IMR-90 (cell line): Measurements from ENCODE around the gene SMIM43. TPM values are rescaled to one million over a fixed set of nuclear protein-coding genes. Genes with fewer than 3 reads are reported as not detected.
A peak's percentile ranks its signal among the peaks of the same experiment; 100 is the strongest.

Experiments
- ATAC-seq: fragments of 200-7000 bp; cut with Tn5 transposase; 2 replicates; pipeline ENCODE4 v1.9.1; 2020; ENCODE audit warnings: low read depth, mild to moderate bottlenecking, moderate library complexity
- BruUV-seq: library from RNA; stranded (reverse); fragments of 400-500 nt; replicated peaks from 2 replicates; lab custom pipeline; 2021; lab: Mats Ljungman, UMichigan
- CTCF ChIA-PET: fragments of 300-600 bp; formaldehyde crosslinking; extraction: SDS; loops from one replicate; lab custom pipeline; 2021; ENCODE audit warnings: antibody characterized with exemption; lab: Yijun Ruan, JAX
- POLR2A ChIA-PET: fragments of 300-600 bp; sonication (Branson Sonifier 250); formaldehyde crosslinking; loops from one replicate; lab custom pipeline; 2022; ENCODE audit warnings: antibody characterized with exemption; ENCODE audit not compliant: unreplicated experiment; lab: Charles Lee
- DNase-seq: peaks from one replicate; pipeline ENCODE4 v3.0.0; 2013
- H2AFZ ChIP-seq: replicated peaks from 2 replicates; pipeline ENCODE3; 2013; ENCODE audit warnings: low read length, mild to moderate bottlenecking; ENCODE audit not compliant: poor library complexity
- H2AK5ac ChIP-seq: 2 replicates; pipeline ENCODE4 v1.6.1; 2013; ENCODE audit warnings: low read depth, low read length, inconsistent platforms
- H2AK9ac ChIP-seq: replicated peaks from 2 replicates; pipeline ENCODE3; 2013; ENCODE audit warnings: mild to moderate bottlenecking, low read depth, low read length, moderate library complexity; ENCODE audit not compliant: poor library complexity
- H2BK120ac ChIP-seq: 2 replicates; pipeline ENCODE4 v1.6.1; 2013; ENCODE audit warnings: low read depth, low read length, inconsistent platforms
- H2BK15ac ChIP-seq: 3 replicates; pipeline ENCODE4 v1.6.1; 2013; ENCODE audit warnings: low read depth, low read length, inconsistent platforms
- H2BK20ac ChIP-seq: 2 replicates; pipeline ENCODE4 v1.6.1; 2013; ENCODE audit warnings: low read depth, mild to moderate bottlenecking, inconsistent platforms, low read length, moderate library complexity
- H2BK5ac ChIP-seq: 2 replicates; pipeline ENCODE4 v1.6.1; 2013; ENCODE audit warnings: mild to moderate bottlenecking, low read depth, low read length, inconsistent platforms; ENCODE audit not compliant: poor library complexity, severe bottlenecking
- H3K14ac ChIP-seq: replicated peaks from 2 replicates; pipeline ENCODE4 v1.6.1; 2013; ENCODE audit warnings: low read depth, low read length, inconsistent platforms
- H3K18ac ChIP-seq: 2 replicates; pipeline ENCODE4 v1.6.1; 2013; ENCODE audit warnings: low read depth, low read length, control low read depth
- H3K23ac ChIP-seq: 2 replicates; pipeline ENCODE4 v1.6.1; 2013; ENCODE audit warnings: low read depth, low read length, inconsistent platforms
- H3K27ac ChIP-seq: 2 replicates; pipeline ENCODE4 v1.5.1; 2013; ENCODE audit warnings: mild to moderate bottlenecking, control low read depth, low read length; ENCODE audit not compliant: insufficient read depth
- H3K27me3 ChIP-seq: 2 replicates; pipeline ENCODE4 v1.6.1; 2013; ENCODE audit warnings: low read length; ENCODE audit not compliant: control insufficient read depth, insufficient read depth
- H3K36me3 ChIP-seq: 2 replicates; pipeline ENCODE4 v1.6.1; 2013; ENCODE audit warnings: low read length, mixed read lengths; ENCODE audit not compliant: control insufficient read depth, insufficient read depth
- H3K4ac ChIP-seq: 2 replicates; pipeline ENCODE4 v1.6.1; 2013; ENCODE audit warnings: low read depth, low read length, inconsistent platforms
- H3K4me1 ChIP-seq: 2 replicates; pipeline ENCODE4 v1.6.1; 2013; ENCODE audit warnings: low read length, mixed read lengths; ENCODE audit not compliant: control insufficient read depth, insufficient read depth
- H3K4me2 ChIP-seq: 2 replicates; pipeline ENCODE4 v1.6.1; 2013; ENCODE audit warnings: low read depth, mild to moderate bottlenecking, control low read depth, low read length, moderate library complexity
- H3K4me3 ChIP-seq: 2 replicates; pipeline ENCODE4 v1.5.1; 2013; ENCODE audit warnings: low read depth, mild to moderate bottlenecking, control low read depth, low read length, moderate library complexity; ENCODE audit not compliant: insufficient read depth
- H3K56ac ChIP-seq: 2 replicates; pipeline ENCODE4 v1.6.1; 2013; ENCODE audit warnings: low read length, inconsistent platforms; ENCODE audit not compliant: insufficient read depth; ENCODE audit errors: extremely low read depth
- H3K79me1 ChIP-seq, 2 experiments: 2 replicates each; pipeline ENCODE4 v1.6.1; 2013; ENCODE audit warnings: low read length in 2 of 2, inconsistent platforms in 1 of 2, low read depth in 1 of 2
- H3K9ac ChIP-seq: 2 replicates; pipeline ENCODE4 v1.6.1; 2013; ENCODE audit warnings: low read depth, low read length, control low read depth
- H3K9me1 ChIP-seq: 2 replicates; pipeline ENCODE4 v1.6.1; 2013; ENCODE audit warnings: low read length, inconsistent platforms; ENCODE audit not compliant: insufficient read depth
- H3K9me3 ChIP-seq: 2 replicates; pipeline ENCODE4 v1.6.1; 2013; ENCODE audit warnings: low read length; ENCODE audit not compliant: control insufficient read depth, insufficient read depth
- H4K20me1 ChIP-seq: 2 replicates; pipeline ENCODE4 v1.6.1; 2013; ENCODE audit warnings: low read length, inconsistent platforms; ENCODE audit not compliant: insufficient read depth
- H4K5ac ChIP-seq: 2 replicates; pipeline ENCODE4 v1.6.1; 2013; ENCODE audit warnings: mild to moderate bottlenecking, low read depth, low read length, control low read depth
- H4K8ac ChIP-seq, 2 experiments: 2 replicates each; pipeline ENCODE4 v1.6.1; 2013; ENCODE audit warnings: low read depth in 2 of 2, low read length in 2 of 2, control low read depth in 1 of 2, inconsistent platforms in 1 of 2
- H4K91ac ChIP-seq: 2 replicates; pipeline ENCODE4 v1.6.1; 2013; ENCODE audit warnings: low read depth, low read length, inconsistent platforms; ENCODE audit not compliant: insufficient read depth
- BHLHE40 ChIP-seq: fragments of 150-350 bp; IDR thresholded peaks from 2 replicates; pipeline ENCODE4 v1.6.1; 2016; ENCODE audit warnings: mild to moderate bottlenecking, low read depth, low read length
- CEBPB ChIP-seq: IDR thresholded peaks from 2 replicates; pipeline ENCODE4 v1.6.1; 2012; ENCODE audit warnings: low read depth, low read length, improper control_type of control experiment
- CHD1 ChIP-seq: IDR thresholded peaks from 2 replicates; pipeline ENCODE4 v1.6.1; 2012; ENCODE audit warnings: low read depth, low read length, improper control_type of control experiment
- CTCF ChIP-seq: conservative IDR thresholded peaks from 2 replicates; pipeline ENCODE4 v1.5.1; 2012; ENCODE audit warnings: mild to moderate bottlenecking, low read depth, low read length, improper control_type of control experiment
- ELK1 ChIP-seq: fragments of 150-350 bp; IDR thresholded peaks from 2 replicates; pipeline ENCODE4 v1.6.1; 2016; ENCODE audit warnings: low read depth, mild to moderate bottlenecking, low read length, moderate library complexity, borderline replicate concordance
- FOS ChIP-seq: fragments of 150-350 bp; IDR thresholded peaks from 2 replicates; pipeline ENCODE4 v1.6.1; 2016; ENCODE audit warnings: low read depth, low read length
- NFE2L2 ChIP-seq: fragments of 150-350 bp; IDR thresholded peaks from 2 replicates; pipeline ENCODE4 v1.6.1; 2016; ENCODE audit warnings: low read depth, mild to moderate bottlenecking, low read length
- POLR2A ChIP-seq: IDR thresholded peaks from 2 replicates; pipeline ENCODE4 v1.6.1; 2012; ENCODE audit warnings: mild to moderate bottlenecking, low read depth, low read length
- RCOR1 ChIP-seq: IDR thresholded peaks from 2 replicates; pipeline ENCODE4 v1.6.1; 2012; ENCODE audit warnings: mild to moderate bottlenecking, low read length, improper control_type of control experiment; ENCODE audit not compliant: insufficient replicate concordance
- RFX5 ChIP-seq: IDR thresholded peaks from 2 replicates; pipeline ENCODE4 v1.8.0; 2012; ENCODE audit warnings: low read depth, mild to moderate bottlenecking, low read length, moderate library complexity
- SMC3 ChIP-seq: fragments of 150-350 bp; IDR thresholded peaks from 2 replicates; pipeline ENCODE4 v1.6.1; 2016; ENCODE audit warnings: low read depth, mild to moderate bottlenecking, antibody characterized with exemption, low read length, moderate library complexity
- WGBS, 2 experiments: methylation state at CpG; one replicate each; pipeline versions ENCODE4 v1.1.5 to v1.1.7; 2013; ENCODE audit warnings: missing lambda C conversion rate in 2 of 2; ENCODE audit not compliant: insufficient read length in 1 of 2; ENCODE audit errors: extremely low coverage in 2 of 2; 5-methylcytosine and 5-hydroxymethylcytosine counted together
- dilution Hi-C: fragments of 300-500 bp; cut with HindIII; formaldehyde crosslinking; loops from one replicate; pipeline ENCODE4 v1.14.3; 2018; ENCODE audit warnings: low sequenced_read_pairs; ENCODE audit not compliant: unreplicated experiment
- in situ Hi-C: fragments of 300-500 bp; cut with MboI; formaldehyde crosslinking; loops from 3 replicates; pipeline ENCODE4 v1.14.3; 2019; ENCODE audit warnings: low sequenced_read_pairs, inconsistent platforms, mixed read lengths
- intact Hi-C: fragments of 100-400 bp; cut with micrococcal nuclease; formaldehyde crosslinking; loops from 2 replicates; pipeline ENCODE4 v1.10.0; 2022
- polyA plus RNA-seq, 3 experiments: library from polyadenylated mRNA; depleted of rRNA; stranded (reverse); fragments of >200 nt; gene quantifications; 2 replicates each; pipeline ENCODE4 v1.2.3, GENCODE V29; 2012; ENCODE audit warnings: low replicate concordance in 1 of 3
- total RNA-seq: library from RNA; depleted of rRNA; stranded (reverse); fragments of >200 nt; gene quantifications from 2 replicates; pipeline ENCODE4 v1.2.3, GENCODE V29; 2012
- TF ChIP-seq, protein P1 (sequence below): fragments of 150-350 bp; IDR thresholded peaks from 2 replicates; pipeline ENCODE4 v1.6.1; 2017; ENCODE audit warnings: mild to moderate bottlenecking, antibody characterized with exemption, low read length, low read depth

SMIM43 gene
- total and polyA plus RNA-seq, 2 of the 4 experiments (the other 2 are of a cell fraction) = 1.4 to 2.8 TPM

- 0 out of 3 replicates have a peak overlapping the region, but pooled peaks have one; percentile 60 for H2BK15ac ChIP-seq
- H3K4me1 ChIP-seq = peaks cover 11% of the 10 kb centered on the region
- H3K4ac ChIP-seq = peak overlapping the region; percentile 11; the same call in 1 of the 2 replicates
- H2BK120ac ChIP-seq = no peak overlapping the region
- H3K4me2 ChIP-seq = no peak overlapping the region
- no peak overlapping the region for H2AK9ac ChIP-seq
- no peaks in the 10 kb centered on the region for H4K20me1 ChIP-seq
- 0 out of 2 replicates have a peak overlapping the region, but pooled peaks have one; percentile 37 for H2AK5ac ChIP-seq
- no peak overlapping the region for H3K9ac ChIP-seq
- POLR2A ChIA-PET = no interaction called here
- H3K4me3 ChIP-seq = no peak overlapping the region
- H3K23ac ChIP-seq = no peak overlapping the region
- H3K56ac ChIP-seq = no peak overlapping the region
- H4K5ac ChIP-seq = no peak overlapping the region
- CTCF ChIA-PET = no interaction called here
- peaks cover 6% of the 10 kb centered on the region; the same call in 1 of the 2 replicates for H3K9me1 ChIP-seq
- peaks cover 2 to 7% of the 10 kb centered on the region in 2 experiments; a peak in 3 of 4 replicates for H3K79me1 ChIP-seq
- dilution Hi-C loops = no loop called here
- no peak overlapping the region for H2AFZ ChIP-seq
- H4K91ac ChIP-seq = peak overlapping the region; percentile 50; the same call in 1 of the 2 replicates
- no peak overlapping the region for H3K14ac ChIP-seq
- no peaks in the 10 kb centered on the region for H3K9me3 ChIP-seq
- no peak overlapping the region for H3K27ac ChIP-seq
- H2BK5ac ChIP-seq = no peak overlapping the region
- WGBS, 2 experiments = no CpG with 5 or more reads among the region's 4 CpGs
- no peaks in the 10 kb centered on the region for H3K27me3 ChIP-seq
- TF ChIP-seq, protein P1, sequence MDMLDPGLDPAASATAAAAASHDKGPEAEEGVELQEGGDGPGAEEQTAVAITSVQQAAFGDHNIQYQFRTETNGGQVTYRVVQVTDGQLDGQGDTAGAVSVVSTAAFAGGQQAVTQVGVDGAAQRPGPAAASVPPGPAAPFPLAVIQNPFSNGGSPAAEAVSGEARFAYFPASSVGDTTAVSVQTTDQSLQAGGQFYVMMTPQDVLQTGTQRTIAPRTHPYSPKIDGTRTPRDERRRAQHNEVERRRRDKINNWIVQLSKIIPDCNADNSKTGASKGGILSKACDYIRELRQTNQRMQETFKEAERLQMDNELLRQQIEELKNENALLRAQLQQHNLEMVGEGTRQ = no peak
- TF ChIP-seq FOS (no peak), NFE2L2 (no peak), ELK1 (no peak), RCOR1 (no peak), CEBPB (no peak), BHLHE40 (no peak), CHD1 (no peak), CTCF (no peak), POLR2A (no peak), SMC3 (no peak), RFX5 (no peak)
- BruUV-seq = no TSS peak
- no peak for ATAC-seq
- H2BK20ac ChIP-seq = peak overlapping the region; percentile 27
- no peak overlapping the region for H4K8ac ChIP-seq
- no peak for DNase-seq
- intact Hi-C loops = no loop called here
- in situ Hi-C loops = no loop called here
- no peak overlapping the region for H3K18ac ChIP-seq
- no peaks in the 10 kb centered on the region for H3K36me3 ChIP-seq
Observed at GRCh38 chr4:121714548-121714947, 50.4 kb downstream of the SMIM43 start.
